ENCODE results near the gene RPS19BP1. TPM values are rescaled to one million over a fixed set of nuclear protein-coding genes. Genes with fewer than 3 reads are reported as not detected.

RPS19BP1 gene
- total RNA-seq, 1 experiment from 2014 or later: 80.4 TPM

- TF ChIP-seq EGR1 (IDR thresholded peaks at IDR 0.05; ENCODE audit: low read depth) (no peak), CTCF (IDR thresholded peaks at IDR 0.05 in 2 of 3, conservative IDR thresholded peaks at IDR 0.05 in 1 of 3; ENCODE audit: borderline replicate concordance in 1 of 3, insufficient read depth in 1 of 3, low read depth in 2 of 3, low read length in 2 of 3) (no peak)
- BruUV-seq (replicated peaks): no TSS peak
- Histone ChIP-seq H3K9me2 (ENCODE audit: insufficient read depth) (no peaks in the 10 kb centered on the region), H3K4me2 (ENCODE audit: low read length) (no peak overlapping the region), H3K27me3 (ENCODE audit: insufficient read depth, low read length) (no peaks in the 10 kb centered on the region), H4K20me1 (ENCODE audit: insufficient read depth) (no peaks in the 10 kb centered on the region), H3K79me2 (ENCODE audit: insufficient read depth, low read length) (no peaks in the 10 kb centered on the region), H3K36me3 (ENCODE audit: control insufficient read depth in 1 of 2, insufficient read depth in 2 of 2, low read length in 2 of 2) (no peaks in the 10 kb centered on the region), H3K4me1 (ENCODE audit: control insufficient read depth in 1 of 2, insufficient read depth in 2 of 2, low read length in 2 of 2) (peaks cover 11 to 22% of the 10 kb centered on the region in 2 experiments), H3K27ac (ENCODE audit: low read depth, low read length) (no peak overlapping the region), H3K4me3 (replicated peaks in 1 of 2; ENCODE audit: low read depth in 1 of 2, low read length in 2 of 2) (no peak overlapping the region), H2AFZ (ENCODE audit: low read depth, low read length, poor library complexity, severe bottlenecking) (no peak overlapping the region), H3K9ac (ENCODE audit: low read length) (no peak overlapping the region), H3K9me3 (ENCODE audit: control insufficient read depth in 1 of 2, insufficient read depth in 1 of 2, low read depth in 1 of 2, low read length in 2 of 2) (no peaks in the 10 kb centered on the region; a peak in 1 of 4 replicates)
- POLR2A ChIA-PET: no interaction called here
- intact Hi-C loops (cut with micrococcal nuclease): no loop called here
- DNase-seq (ENCODE audit: low read depth, low spot score) (no peak), ATAC-seq (no peak)
- RAD21 ChIA-PET (ENCODE audit: low non-redundant PET in 1 of 2, low total read pairs in 2 of 2, uncharacterized antibody in 2 of 2, unreplicated experiment in 2 of 2): interaction anchor here in 1 of 2 experiments (0.5 to 0.8 kb wide), 2 partner anchors 28 to 47 kb away, joined by 3 to 7 read pairs; no protein-coding TSS in a partner anchor
- CTCF ChIA-PET: interaction anchor here (0.9 kb wide), 1 partner anchor 36 kb away, joined by 3 read pairs; no protein-coding TSS in a partner anchor
Measured at GRCh38 chr22:39570226-39570625, 37.7 kb upstream of the RPS19BP1 start.

GRCh38 chr22:39569066-39569465 lies 36.5 kb upstream of the RPS19BP1 start:
- Histone ChIP-seq H2AFZ (ENCODE audit: low read depth, low read length, poor library complexity, severe bottlenecking) (no peak overlapping the region), H3K36me3 (ENCODE audit: control insufficient read depth in 1 of 2, insufficient read depth in 2 of 2, low read length in 2 of 2) (no peaks in the 10 kb centered on the region), H3K27me3 (ENCODE audit: insufficient read depth, low read length) (no peaks in the 10 kb centered on the region), H3K9ac (ENCODE audit: low read length) (no peak overlapping the region), H4K20me1 (ENCODE audit: insufficient read depth) (no peaks in the 10 kb centered on the region), H3K4me2 (ENCODE audit: low read length) (no peak overlapping the region), H3K27ac (ENCODE audit: low read depth, low read length) (no peak overlapping the region), H3K79me2 (ENCODE audit: insufficient read depth, low read length) (no peaks in the 10 kb centered on the region), H3K9me2 (ENCODE audit: insufficient read depth) (no peaks in the 10 kb centered on the region), H3K9me3 (ENCODE audit: control insufficient read depth in 1 of 2, insufficient read depth in 1 of 2, low read depth in 1 of 2, low read length in 2 of 2) (peaks cover 0 to 2% of the 10 kb centered on the region in 2 experiments; a peak in 1 of 4 replicates), H3K4me3 (replicated peaks in 1 of 2; ENCODE audit: low read depth in 1 of 2, low read length in 2 of 2) (no peak overlapping the region), H3K4me1 (ENCODE audit: control insufficient read depth in 1 of 2, insufficient read depth in 2 of 2, low read length in 2 of 2) (peaks cover 0 to 10% of the 10 kb centered on the region in 2 experiments; a peak in 2 of 4 replicates)
- intact Hi-C loops (cut with micrococcal nuclease): no loop called here
- ChIA-PET RAD21 (ENCODE audit: low non-redundant PET in 1 of 2, low total read pairs in 2 of 2, uncharacterized antibody in 2 of 2, unreplicated experiment in 2 of 2) (no interaction called here), POLR2A (no interaction called here), CTCF (no interaction called here)
- BruUV-seq (replicated peaks): no TSS peak
- no peak for ATAC-seq
- no peak for DNase-seq (ENCODE audit: low read depth, low spot score)
- TF ChIP-seq ZNF274 (IDR thresholded peaks at IDR 0.05; ENCODE audit: low read depth, low read length) (no peak), MAX (IDR thresholded peaks at IDR 0.05) (no peak), JUND (IDR thresholded peaks at IDR 0.05) (no peak), CEBPB (IDR thresholded peaks at IDR 0.05; ENCODE audit: low read depth) (no peak), SRF (IDR thresholded peaks at IDR 0.05; ENCODE audit: low read depth) (no peak), ATF3 (IDR thresholded peaks at IDR 0.05) (no peak), REST (IDR thresholded peaks at IDR 0.05; ENCODE audit: low read depth) (no peak), SP1 (IDR thresholded peaks at IDR 0.05; ENCODE audit: low read depth) (no peak), EZH2 (IDR thresholded peaks at IDR 0.05) (no peak), POLR2A (IDR thresholded peaks at IDR 0.05; ENCODE audit: borderline replicate concordance, extremely low read depth, insufficient read depth, insufficient read length) (no peak), YY1 (IDR thresholded peaks at IDR 0.05; ENCODE audit: extremely low read depth, insufficient replicate concordance, low read depth, low read length) (no peak), ZFX (IDR thresholded peaks at IDR 0.05) (no peak), CBX3 (IDR thresholded peaks at IDR 0.05; ENCODE audit: low read depth) (no peak)
